OCI-LY1 (cell line): ENCODE measurements around the gene IQGAP2.

ENCODE experiments used
- CTCF ChIP-seq: fragments of 200-600 bp; sonication (generic), shearing (Covaris generic); IDR thresholded peaks from 2 replicates; pipeline ENCODE4 v1.5.1; 2017; ENCODE audit warnings: mild to moderate bottlenecking, antibody characterized with exemption, low read length, moderate library complexity, mixed read lengths
- EZH2 ChIP-seq: fragments of 200-600 bp; sonication (generic), shearing (Covaris generic); IDR thresholded peaks from 2 replicates; pipeline ENCODE4 v1.8.0; 2017; ENCODE audit warnings: borderline replicate concordance, mixed run types, mild to moderate bottlenecking, antibody characterized with exemption, low read length, moderate library complexity, mixed read lengths

DNA sequence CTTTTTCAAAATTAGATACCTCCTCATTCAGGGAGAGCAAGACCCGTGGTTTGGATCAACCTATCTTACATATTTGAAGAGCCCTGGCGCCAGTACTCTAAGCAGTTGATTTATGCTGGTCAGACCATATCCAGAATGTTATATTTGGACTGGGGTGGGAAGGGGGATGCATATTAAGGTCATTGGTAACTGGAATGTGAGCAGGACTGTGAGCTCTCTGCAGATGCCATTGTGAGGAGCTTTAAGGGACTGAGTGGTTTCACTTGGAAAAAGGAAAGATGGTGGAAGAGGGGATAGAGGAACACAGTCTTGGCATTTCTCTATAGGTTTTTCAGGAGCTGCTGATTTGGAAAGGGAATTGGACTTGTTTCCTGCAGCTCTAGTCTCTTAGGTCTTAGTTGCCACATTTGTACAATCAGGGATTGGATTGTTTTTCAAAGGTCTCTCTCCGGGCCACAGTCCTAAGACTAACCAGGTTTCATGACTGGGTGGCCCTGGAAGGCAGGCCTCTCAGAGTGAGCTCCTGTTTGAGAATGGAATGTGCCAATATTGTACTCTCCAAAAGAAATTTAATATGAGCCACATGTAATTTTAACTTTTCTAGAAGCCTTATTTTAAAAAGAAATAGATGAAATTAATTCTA, 287.1 kb downstream of the IQGAP2 start:
- TF ChIP-seq CTCF (no peak), EZH2 (no peak)
